SU-DHL-6 (cell line): ENCODE results near the gene KLHL18.

Experiments
- EZH2phosphoT487 ChIP-seq: fragments of 200-600 bp; sonication (generic), shearing (Covaris generic); conservative IDR thresholded peaks from 2 replicates; pipeline ENCODE4 v1.6.1; 2018; ENCODE audit warnings: mild to moderate bottlenecking, antibody characterized with exemption, low read length, moderate library complexity, mixed read lengths
- TF ChIP-seq, protein P1 (sequence below): fragments of 200-600 bp; sonication (generic); IDR thresholded peaks from one replicate; pipeline ENCODE4 v1.5.1; 2017; ENCODE audit warnings: antibody characterized with exemption, mild to moderate bottlenecking, low read length, moderate library complexity; ENCODE audit not compliant: insufficient read depth, poor library complexity, severe bottlenecking

DNA sequence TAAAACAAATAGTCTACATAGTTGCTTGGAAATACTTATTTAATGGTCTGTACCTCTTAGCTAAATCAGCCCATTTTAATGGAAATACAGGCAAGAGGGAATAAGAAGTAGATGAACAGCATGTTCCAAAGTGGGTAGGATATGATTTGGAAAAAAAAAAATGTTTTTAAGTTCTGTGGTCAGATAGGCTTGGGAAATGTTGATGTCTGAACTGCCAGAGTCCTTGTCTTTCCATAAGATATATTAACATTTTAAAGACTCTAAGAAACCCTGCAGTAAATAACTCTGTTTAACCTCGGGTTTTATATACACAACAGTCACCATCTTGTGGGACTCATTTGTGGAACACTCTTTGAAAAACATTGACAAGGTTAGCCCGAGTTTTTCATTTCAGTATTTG, 58.1 kb downstream of the KLHL18 start:
- TF ChIP-seq, protein P1, sequence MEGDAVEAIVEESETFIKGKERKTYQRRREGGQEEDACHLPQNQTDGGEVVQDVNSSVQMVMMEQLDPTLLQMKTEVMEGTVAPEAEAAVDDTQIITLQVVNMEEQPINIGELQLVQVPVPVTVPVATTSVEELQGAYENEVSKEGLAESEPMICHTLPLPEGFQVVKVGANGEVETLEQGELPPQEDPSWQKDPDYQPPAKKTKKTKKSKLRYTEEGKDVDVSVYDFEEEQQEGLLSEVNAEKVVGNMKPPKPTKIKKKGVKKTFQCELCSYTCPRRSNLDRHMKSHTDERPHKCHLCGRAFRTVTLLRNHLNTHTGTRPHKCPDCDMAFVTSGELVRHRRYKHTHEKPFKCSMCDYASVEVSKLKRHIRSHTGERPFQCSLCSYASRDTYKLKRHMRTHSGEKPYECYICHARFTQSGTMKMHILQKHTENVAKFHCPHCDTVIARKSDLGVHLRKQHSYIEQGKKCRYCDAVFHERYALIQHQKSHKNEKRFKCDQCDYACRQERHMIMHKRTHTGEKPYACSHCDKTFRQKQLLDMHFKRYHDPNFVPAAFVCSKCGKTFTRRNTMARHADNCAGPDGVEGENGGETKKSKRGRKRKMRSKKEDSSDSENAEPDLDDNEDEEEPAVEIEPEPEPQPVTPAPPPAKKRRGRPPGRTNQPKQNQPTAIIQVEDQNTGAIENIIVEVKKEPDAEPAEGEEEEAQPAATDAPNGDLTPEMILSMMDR: no peak
- no peak for TF ChIP-seq EZH2phosphoT487
